SK-N-DZ (cell line): ENCODE results near the gene GOLGA8B. TPM values are rescaled to one million over a fixed set of nuclear protein-coding genes. Genes with fewer than 3 reads are reported as not detected.
A peak's percentile ranks its signal among the peaks of the same experiment; 100 is the strongest.
"Not testable (repeated sequence)": the region's sequence is repeated elsewhere in the genome, so short reads cannot be mapped to it uniquely, and the experiment has no call there.

Experiments used
- DNase-seq: peaks from one replicate; pipeline ENCODE4 v3.0.0-alpha.2; 2015; ENCODE audit warnings: low spot score
- polyA plus RNA-seq, 2 experiments: library from polyadenylated mRNA; depleted of rRNA; stranded (reverse); fragments of >200 nt; gene quantifications; 2 replicates each; pipeline ENCODE4 v1.2.3, GENCODE V29; 2014

GOLGA8B gene
- polyA plus RNA-seq (2014; cell fraction: cytosol; rRNA removed), result 63.0 and 73.7 TPM in 2 replicates
- 569 and 650 TPM in 2 replicates for polyA plus RNA-seq (2014; cell fraction: nucleus; rRNA removed)

GRCh38 chr15:34583399-34584329 lies at the start of gene GOLGA8B:
TSS of gene GOLGA8B (minus strand) at chr15:34583651. CDS start at chr15:34535912, 47,739 bp downstream.
- DNase-seq, result peak; percentile 77

- not testable (repeated sequence) for DNase-seq
Observed at GRCh38 chr15:34633165-34633564, 49.7 kb upstream of the GOLGA8B start.

- DNase-seq, result no peak
Observed at GRCh38 chr15:34628577-34629152, 45.2 kb upstream of the GOLGA8B start.

GRCh38 chr15:34625007-34625406 lies 41.6 kb upstream of the GOLGA8B start:
- no peak for DNase-seq

GRCh38 chr15:34621675-34622074 lies 38.2 kb upstream of the GOLGA8B start:
- peak; percentile 61 for DNase-seq

GRCh38 chr15:34620814-34621213 lies 37.4 kb upstream of the GOLGA8B start:
- DNase-seq, result no peak

GRCh38 chr15:34620142-34620541 lies 36.7 kb upstream of the GOLGA8B start:
- no peak for DNase-seq

GRCh38 chr15:34619151-34619550 lies 35.7 kb upstream of the GOLGA8B start:
- DNase-seq, result no peak

GRCh38 chr15:34618073-34618472 lies 34.6 kb upstream of the GOLGA8B start:
- DNase-seq, result peak; percentile 58

- DNase-seq, result peak; percentile 42
Observed at GRCh38 chr15:34616613-34617012, 33.2 kb upstream of the GOLGA8B start.

GRCh38 chr15:34613997-34614396 lies 30.5 kb upstream of the GOLGA8B start:
- DNase-seq, result no peak

- no peak for DNase-seq
Observed at GRCh38 chr15:34613301-34613700, 29.9 kb upstream of the GOLGA8B start.

GRCh38 chr15:34610354-34610753 lies 26.9 kb upstream of the GOLGA8B start:
- DNase-seq, result peak; percentile 65

- peak; percentile 98 for DNase-seq
Observed at GRCh38 chr15:34609102-34610057, 25.9 kb upstream of the GOLGA8B start.

- peak; percentile 62 for DNase-seq
Observed at GRCh38 chr15:34608517-34608916, 25.1 kb upstream of the GOLGA8B start.

- DNase-seq, result no peak
Observed at GRCh38 chr15:34607832-34608231, 24.4 kb upstream of the GOLGA8B start.

- peak; percentile 85 for DNase-seq
Observed at GRCh38 chr15:34606545-34606944, 23.1 kb upstream of the GOLGA8B start.

GRCh38 chr15:34606131-34606530 lies 22.7 kb upstream of the GOLGA8B start:
- DNase-seq, result peak; percentile 44

GRCh38 chr15:34603095-34603494 lies 19.6 kb upstream of the GOLGA8B start:
- DNase-seq, result peak; percentile 89

GRCh38 chr15:34600923-34601322 lies 17.5 kb upstream of the GOLGA8B start:
- DNase-seq, result no peak

- DNase-seq, result no peak
Observed at GRCh38 chr15:34598799-34599585, 15.5 kb upstream of the GOLGA8B start.
